Mononuclear cell (primary cell): ENCODE data around the gene CLTA. TPM values are rescaled to one million over a fixed set of nuclear protein-coding genes. Genes with fewer than 3 reads are reported as not detected.
"Not testable (repeated sequence)": the region's sequence is repeated elsewhere in the genome, so short reads cannot be mapped to it uniquely, and the experiment has no call there.

Experiments used
- H3K27me3 ChIP-seq: 2 replicates; pipeline ENCODE4 v1.6.0; 2011; ENCODE audit warnings: low read length, control low read depth; ENCODE audit not compliant: insufficient read depth
- H3K4me1 ChIP-seq: 2 replicates; pipeline ENCODE4 v1.5.1; 2011; ENCODE audit warnings: mild to moderate bottlenecking, low read length, control low read depth; ENCODE audit not compliant: insufficient read depth
- H3K4me3 ChIP-seq: 2 replicates; pipeline ENCODE4 v1.5.1; 2011; ENCODE audit warnings: mild to moderate bottlenecking, low read length, moderate library complexity
- H3K9me3 ChIP-seq: 2 replicates; pipeline ENCODE4 v1.5.1; 2011; ENCODE audit warnings: low read depth, mild to moderate bottlenecking, control low read depth, low read length
- total RNA-seq: library from RNA; depleted of rRNA; stranded (reverse); fragments of >200 nt; gene quantifications from one replicate; pipeline ENCODE4 v1.2.3, GENCODE V29; 2012

The CLTA gene
- total RNA-seq, 1 donor = 77.6 TPM

- no peaks in the 10 kb centered on the region for H3K9me3 ChIP-seq
- peak overlapping the region; percentile 4 for H3K4me3 ChIP-seq
These were observed 39.2 kb upstream of the CLTA start for GRCh38 chr9:36151316-36152210.

GRCh38 chr9:36152741-36153438 is 37.8 kb upstream of the CLTA start:
- Histone ChIP-seq H3K4me1 (peaks cover 83% of the 10 kb centered on the region), H3K9me3 (no peaks in the 10 kb centered on the region), H3K4me3 (no peak overlapping the region), H3K27me3 (no peaks in the 10 kb centered on the region)

More at GRCh38 chr9:36151316-36152210, 39.2 kb upstream of the CLTA start:
- peaks cover 93% of the 10 kb centered on the region for H3K4me1 ChIP-seq
- no peaks in the 10 kb centered on the region for H3K27me3 ChIP-seq

GRCh38 chr9:36153746-36154145 is 37.0 kb upstream of the CLTA start:
- Histone ChIP-seq H3K4me3 (no peak overlapping the region), H3K4me1 (peaks cover 83% of the 10 kb centered on the region), H3K27me3 (no peaks in the 10 kb centered on the region), H3K9me3 (no peaks in the 10 kb centered on the region)

GRCh38 chr9:36154331-36154952 is 36.3 kb upstream of the CLTA start:
- Histone ChIP-seq H3K27me3 (no peaks in the 10 kb centered on the region), H3K9me3 (no peaks in the 10 kb centered on the region), H3K4me1 (peaks cover 80% of the 10 kb centered on the region), H3K4me3 (no peak overlapping the region)

- Histone ChIP-seq H3K27me3 (no peaks in the 10 kb centered on the region), H3K9me3 (no peaks in the 10 kb centered on the region), H3K4me1 (peaks cover 63% of the 10 kb centered on the region), H3K4me3 (no peak overlapping the region)
These were observed 34.6 kb upstream of the CLTA start for GRCh38 chr9:36156116-36156515.

- no peaks in the 10 kb centered on the region for H3K9me3 ChIP-seq
- H3K27me3 ChIP-seq = no peaks in the 10 kb centered on the region
- no peak overlapping the region for H3K4me3 ChIP-seq
- H3K4me1 ChIP-seq = peaks cover 43% of the 10 kb centered on the region
These were observed 32.6 kb upstream of the CLTA start for GRCh38 chr9:36158122-36158521.

GRCh38 chr9:36158917-36159316 is 31.8 kb upstream of the CLTA start:
- Histone ChIP-seq H3K27me3 (no peaks in the 10 kb centered on the region), H3K9me3 (no peaks in the 10 kb centered on the region), H3K4me3 (no peak overlapping the region), H3K4me1 (peaks cover 35% of the 10 kb centered on the region)

GRCh38 chr9:36159509-36159908 is 31.2 kb upstream of the CLTA start:
- not testable (repeated sequence) for H3K4me3 ChIP-seq, H3K27me3 ChIP-seq, H3K9me3 ChIP-seq
- H3K4me1 ChIP-seq = peaks cover 29% of the 10 kb centered on the region

GRCh38 chr9:36160126-36160525 is 30.6 kb upstream of the CLTA start:
- not testable (repeated sequence) for H3K27me3 ChIP-seq, H3K9me3 ChIP-seq, H3K4me3 ChIP-seq
- peaks cover 23% of the 10 kb centered on the region for H3K4me1 ChIP-seq

GRCh38 chr9:36161187-36161586 is 29.5 kb upstream of the CLTA start:
- Histone ChIP-seq H3K4me1 (peaks cover 21% of the 10 kb centered on the region), H3K4me3 (no peak overlapping the region), H3K9me3 (no peaks in the 10 kb centered on the region)

GRCh38 chr9:36162211-36162738 is 28.4 kb upstream of the CLTA start:
- Histone ChIP-seq H3K9me3 (no peaks in the 10 kb centered on the region), H3K27me3 (no peaks in the 10 kb centered on the region), H3K4me1 (peaks cover 27% of the 10 kb centered on the region), H3K4me3 (no peak overlapping the region)

More at GRCh38 chr9:36161187-36161586, 29.5 kb upstream of the CLTA start:
- no peaks in the 10 kb centered on the region for H3K27me3 ChIP-seq

- Histone ChIP-seq H3K27me3 (no peaks in the 10 kb centered on the region), H3K9me3 (no peaks in the 10 kb centered on the region), H3K4me3 (no peak overlapping the region), H3K4me1 (peaks cover 21% of the 10 kb centered on the region)
These were observed 27.5 kb upstream of the CLTA start for GRCh38 chr9:36163049-36163785.

- no peaks in the 10 kb centered on the region for H3K9me3 ChIP-seq
- no peak overlapping the region for H3K4me3 ChIP-seq
- H3K27me3 ChIP-seq = no peaks in the 10 kb centered on the region
- H3K4me1 ChIP-seq = peaks cover 15% of the 10 kb centered on the region
These were observed 26.9 kb upstream of the CLTA start for GRCh38 chr9:36163786-36164170.

- Histone ChIP-seq H3K27me3 (no peaks in the 10 kb centered on the region), H3K9me3 (no peaks in the 10 kb centered on the region), H3K4me3 (no peak overlapping the region), H3K4me1 (peaks cover 12% of the 10 kb centered on the region)
These were observed 26.3 kb upstream of the CLTA start for GRCh38 chr9:36164372-36164771.
